Kidney (tissue), 22 donors: ENCODE data around the gene ZDHHC3. TPM values are rescaled to one million over a fixed set of nuclear protein-coding genes. Genes with fewer than 3 reads are reported as not detected.

ENCODE experiments used
- DNase-seq, 5 donors: peaks; one replicate each; pipeline ENCODE4 v3.0.0-alpha.2; 2013 to 2020
- FAIRE-seq: peaks from 2 replicates; lab custom pipeline; 2012; peaks lifted over from hg19 to GRCh38; lab: Jason Lieb, UNC
- H3K27ac ChIP-seq, 2 donors: one replicate each; pipeline ENCODE4 v1.7.0; 2013; ENCODE audit warnings: low read depth in 2 of 2, low read length in 2 of 2, inconsistent platforms in 1 of 2
- H3K27me3 ChIP-seq: one replicate; pipeline ENCODE4 v1.7.1; 2013; ENCODE audit warnings: low read length, inconsistent platforms; ENCODE audit not compliant: control insufficient read depth, insufficient read depth
- H3K36me3 ChIP-seq, 3 donors: one replicate each; pipeline versions ENCODE4 v1.7.0 to v1.7.1; 2013; ENCODE audit warnings: low read length in 3 of 3, control low read depth in 1 of 3, inconsistent platforms in 1 of 3; ENCODE audit not compliant: insufficient read depth in 3 of 3, control insufficient read depth in 2 of 3
- H3K4me1 ChIP-seq, 3 donors: one replicate each; pipeline versions ENCODE4 v1.7.0 to v1.7.1; 2013; ENCODE audit warnings: low read length in 3 of 3, inconsistent platforms in 1 of 3, low read depth in 1 of 3; ENCODE audit not compliant: control insufficient read depth in 2 of 3, insufficient read depth in 2 of 3
- H3K4me3 ChIP-seq, 3 donors: one replicate each; pipeline versions ENCODE4 v1.7.0 to v1.8.1; 2013; ENCODE audit warnings: low read length in 3 of 3, control low read depth in 1 of 3, inconsistent platforms in 1 of 3
- H3K9ac ChIP-seq, 3 donors: one replicate each; pipeline versions ENCODE4 v1.7.0 to v1.7.1; 2013; ENCODE audit warnings: low read length in 3 of 3, control low read depth in 1 of 3, inconsistent platforms in 1 of 3
- H3K9me3 ChIP-seq, 3 donors: one replicate each; pipeline versions ENCODE4 v1.7.0 to v1.7.1; 2013; ENCODE audit warnings: low read length in 3 of 3, control low read depth in 1 of 3, inconsistent platforms in 1 of 3; ENCODE audit not compliant: control insufficient read depth in 2 of 3, insufficient read depth in 1 of 3
- CTCF ChIP-seq: IDR thresholded peaks from 3 replicates; pipeline ENCODE4 v1.5.1; 2012; ENCODE audit warnings: mild to moderate bottlenecking, moderate library complexity, borderline replicate concordance; ENCODE audit not compliant: insufficient read depth; ENCODE audit errors: extremely low read depth
- intact Hi-C: fragments of 100-400 bp; cut with DNase I; formaldehyde crosslinking; loops from one replicate; pipeline ENCODE4 v1.11.1; 2022
- long read RNA-seq, 10 donors: library from polyadenylated mRNA in 1 of 10; unstranded in 1 of 10; transcript quantifications; one replicate each; pipeline ENCODE4 v2.0.0 and lab custom pipeline, GENCODE V29; 2021 to 2026
- polyA plus RNA-seq: library from polyadenylated mRNA; stranded (reverse); fragments of 350-450 nt; fragmentation: Illumina TruSeq; extraction: RNeasy Lipid Tissue Mini Kit (QIAGEN cat#74804); gene quantifications from one replicate; pipeline ENCODE4 v1.2.3, GENCODE V29; 2014; ENCODE audit warnings: low read depth, low replicate concordance; ENCODE audit not compliant: insufficient read depth
- total RNA-seq: library from RNA; stranded (reverse); fragmentation: NEBNext Ultra II Directional; extraction: Animal tissue kit (Norgen Biotek cat#: 25700); gene quantifications from one replicate; pipeline ENCODE4 v1.2.1, GENCODE V29; 2021
- donor health status: control.
- donor health status: control.
- donor health status: control.
- donor health status: control.
- donor health status: control.
- donor health status: DM: yes; HTN: yes; CAD: no.
- donor health status: Normal renal cell carcinoma (clear cell type).

Gene ZDHHC3
- total RNA-seq (71.5 TPM), polyA plus RNA-seq (60.2 TPM)
- long read RNA-seq, donor 1, transcript ZDHHC3-205 (7 exons, 2,687 nt): major isoform, 9 of 11 reads
- long read RNA-seq, donor 1, partial matches to known transcripts: 0 of 11 reads
- long read RNA-seq, donor 1, other reads (novel, unspliced or antisense): 0 of 11 reads
- long read RNA-seq, donor 2, transcript ZDHHC3-205 (7 exons, 2,687 nt): major isoform, 14 of 15 reads
- long read RNA-seq, donor 2, partial matches to known transcripts: 0 of 15 reads
- long read RNA-seq, donor 2, other reads (novel, unspliced or antisense): 0 of 15 reads
- long read RNA-seq, donor 3, transcript ZDHHC3-205 (7 exons, 2,687 nt): major isoform, 5 of 6 reads
- long read RNA-seq, donor 3, partial matches to known transcripts: 0 of 6 reads
- long read RNA-seq, donor 3, other reads (novel, unspliced or antisense): 0 of 6 reads
- long read RNA-seq, donor 4, transcript ZDHHC3-205 (7 exons, 2,687 nt): major isoform, 6 of 6 reads
- long read RNA-seq, donor 4, partial matches to known transcripts: 0 of 6 reads
- long read RNA-seq, donor 4, other reads (novel, unspliced or antisense): 0 of 6 reads
- long read RNA-seq, donor 5: 0 reads
- long read RNA-seq, donor 6, transcript ZDHHC3-205 (7 exons, 2,687 nt): major isoform, 7 of 7 reads
- long read RNA-seq, donor 6, partial matches to known transcripts: 0 of 7 reads
- long read RNA-seq, donor 6, other reads (novel, unspliced or antisense): 0 of 7 reads
- long read RNA-seq, donor 7, transcript ZDHHC3-205 (7 exons, 2,687 nt): major isoform, 17 of 37 reads
- long read RNA-seq, donor 7, partial matches to known transcripts: 3 of 37 reads
- long read RNA-seq, donor 7, other reads (novel, unspliced or antisense): 14 of 37 reads
- long read RNA-seq, donor 8, transcript ZDHHC3-205 (7 exons, 2,687 nt): major isoform, 8 of 9 reads
- long read RNA-seq, donor 8, partial matches to known transcripts: 0 of 9 reads
- long read RNA-seq, donor 8, other reads (novel, unspliced or antisense): 0 of 9 reads
- long read RNA-seq, donor 9, transcript ZDHHC3-205 (7 exons, 2,687 nt): major isoform, 11 of 11 reads
- long read RNA-seq, donor 9, partial matches to known transcripts: 0 of 11 reads
- long read RNA-seq, donor 9, other reads (novel, unspliced or antisense): 0 of 11 reads
- long read RNA-seq, donor 10, transcript ZDHHC3-205 (7 exons, 2,687 nt): major isoform, 14 of 16 reads
- long read RNA-seq, donor 10, partial matches to known transcripts: 0 of 16 reads
- long read RNA-seq, donor 10, other reads (novel, unspliced or antisense): 0 of 16 reads

DNA sequence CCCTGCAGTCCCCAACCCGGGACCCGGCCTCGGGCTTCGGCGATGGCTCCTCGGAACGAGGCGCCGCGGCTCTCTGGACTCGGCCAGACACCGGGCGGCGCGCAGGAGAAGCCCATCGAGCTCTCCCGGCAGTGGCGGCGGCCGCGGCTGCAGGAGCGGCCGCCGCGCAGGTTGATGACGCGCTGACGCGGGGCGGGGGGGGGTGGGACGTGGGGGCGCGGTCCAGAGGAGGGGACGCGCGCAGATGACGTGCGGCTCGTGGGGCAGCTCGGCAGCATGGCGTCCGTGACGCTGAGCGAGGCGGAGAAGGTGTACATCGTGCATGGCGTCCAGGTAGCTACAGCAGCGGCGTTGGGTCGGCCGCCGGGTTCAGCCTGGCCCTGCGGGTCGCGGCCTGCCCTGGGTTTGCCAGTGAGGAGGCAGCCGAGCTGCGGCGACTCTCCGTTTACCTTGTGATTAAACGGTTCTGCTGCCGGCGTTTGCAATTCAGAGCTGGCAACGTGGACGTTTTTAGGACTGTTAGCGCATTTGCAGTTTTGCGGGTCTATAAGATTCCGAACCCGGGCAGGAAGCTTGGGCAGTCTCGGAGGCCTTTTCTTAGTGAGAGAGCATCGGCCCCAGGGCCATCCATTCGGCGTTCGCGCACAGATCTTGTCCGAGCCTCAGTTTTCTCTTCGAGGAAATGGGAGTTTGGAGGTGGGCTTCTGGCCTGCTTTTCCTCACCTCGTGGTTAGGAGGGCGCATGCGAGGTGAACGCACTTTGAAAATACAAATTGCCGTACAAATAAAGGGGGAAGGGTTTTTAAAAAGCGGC is at the start of gene ZDHHC3, which contains the start of gene EXOSC7:
TSS of gene ZDHHC3 (minus strand) at position 173 of the 814 bp plus-strand sequence. CDS start 16,738 bp downstream, outside the sequence.
TSS of gene EXOSC7 (plus strand) at position 243 of the 814 bp plus-strand sequence. CDS start at position 277, 34 bp downstream.
- Histone ChIP-seq H3K4me1 (peaks cover 2 to 22% (median 14%) of the 10 kb centered on the region in 3 donors), H3K4me3 (peak within 1 kb of the TSS; percentile 89 to 97 (median 95)), H3K27me3 (no peaks in the 10 kb centered on the region), H3K27ac (peak within 1 kb of the TSS; percentile 81 to 82), H3K9ac (peak within 1 kb of the TSS; percentile 84 to 90 (median 86)), H3K9me3 (no peaks in the 10 kb centered on the region), H3K36me3 (no peaks in the 10 kb centered on the region)
- DNase-seq (peak; percentile 91 to 96 (median 93)), FAIRE-seq (no peak)
- TF ChIP-seq CTCF: no peak
- intact Hi-C loops: no loop called here

DNA sequence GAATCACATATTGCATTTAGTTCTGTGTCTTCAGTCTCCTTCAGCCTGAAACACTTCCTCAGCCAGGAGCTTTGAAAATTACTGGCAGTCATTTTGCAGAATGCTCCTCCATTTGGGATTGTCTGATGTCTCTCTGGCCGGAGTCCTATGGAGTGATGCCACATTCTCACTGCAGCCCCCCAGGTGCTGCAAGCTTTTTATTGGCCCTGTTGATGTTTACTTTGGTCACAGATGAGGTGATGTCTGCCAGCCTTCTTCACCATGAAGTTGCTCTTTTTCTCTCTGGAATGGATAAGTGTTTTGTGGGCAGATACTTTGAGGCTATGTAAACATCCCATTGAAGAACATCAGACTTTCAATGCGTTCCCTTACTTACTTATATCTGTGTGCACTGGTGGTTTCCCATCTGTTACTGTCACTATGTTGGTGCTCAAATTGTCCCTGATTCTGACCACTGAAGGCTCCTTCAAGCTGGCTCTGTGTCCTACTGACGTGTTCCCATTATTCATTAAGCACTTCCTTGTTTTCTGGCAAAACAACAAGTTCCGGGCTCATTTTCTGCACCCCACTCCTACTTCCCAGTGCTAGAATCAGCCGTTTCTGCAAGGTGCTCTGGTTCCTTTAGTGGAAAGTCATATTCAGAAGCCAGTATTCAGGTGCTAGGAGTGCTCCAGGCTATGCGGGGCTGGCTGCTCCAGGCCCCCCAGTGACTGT is 48.7 kb upstream of the ZDHHC3 start:
- no peak for FAIRE-seq
- no peak overlapping the region for H3K4me3 ChIP-seq
- TF ChIP-seq CTCF: no peak
- H3K27me3 ChIP-seq: no peaks in the 10 kb centered on the region
- no peaks in the 10 kb centered on the region for H3K9me3 ChIP-seq
- intact Hi-C loops: no loop called here
- H3K36me3 ChIP-seq: no peaks in the 10 kb centered on the region
- peaks cover 0 to 15% (median 0%) of the 10 kb centered on the region in 3 donors for H3K4me1 ChIP-seq
- no peak overlapping the region for H3K27ac ChIP-seq
- DNase-seq: no peak
- no peak overlapping the region for H3K9ac ChIP-seq
